WERI-Rb-1 (cell line): ENCODE measurements around the gene MESD.

Source experiments
- DNase-seq: peaks from one replicate; pipeline ENCODE4 v3.0.0-alpha.2; 2020
- H3K27ac ChIP-seq: fragments of 250-450 bp; sonication (Bioruptor Pico); 2 replicates; pipeline ENCODE4 v1.5.1; 2020; ENCODE audit warnings: mild to moderate bottlenecking, moderate library complexity
- H3K27me3 ChIP-seq: fragments of 250-450 bp; sonication (Bioruptor Pico); 2 replicates; pipeline ENCODE4 v1.5.1; 2021; ENCODE audit warnings: mild to moderate bottlenecking, low read depth, moderate library complexity; ENCODE audit not compliant: insufficient read depth, severe bottlenecking
- H3K36me3 ChIP-seq: fragments of 250-450 bp; sonication (Bioruptor Pico); 2 replicates; pipeline ENCODE4 v1.5.1; 2020; ENCODE audit warnings: mild to moderate bottlenecking, moderate library complexity
- H3K4me3 ChIP-seq: 2 replicates; pipeline ENCODE4 v1.5.1; 2011; ENCODE audit warnings: low read depth, mild to moderate bottlenecking, control low read depth, low read length
- H3K9me3 ChIP-seq: fragments of 250-450 bp; sonication (Bioruptor Pico); 2 replicates; pipeline ENCODE4 v1.5.1; 2021; ENCODE audit warnings: mild to moderate bottlenecking, moderate library complexity; ENCODE audit not compliant: severe bottlenecking
- CTCF ChIP-seq: IDR thresholded peaks from 2 replicates; pipeline ENCODE4 v1.5.1; 2011; ENCODE audit warnings: low read depth, mild to moderate bottlenecking, control low read depth, inconsistent platforms, low read length

The MESD gene

GRCh38 chr15:80970658-80971057 lies 19.0 kb downstream of the MESD start:
- no peak overlapping the region for H3K27ac ChIP-seq
- H3K4me3 ChIP-seq, result no peak overlapping the region
- TF ChIP-seq CTCF, result no peak
- no peak for DNase-seq
- H3K27me3 ChIP-seq, result no peaks in the 10 kb centered on the region
- H3K36me3 ChIP-seq, result peaks cover 12% of the 10 kb centered on the region
- no peaks in the 10 kb centered on the region for H3K9me3 ChIP-seq

- Histone ChIP-seq H3K27ac (no peak overlapping the region), H3K27me3 (no peaks in the 10 kb centered on the region), H3K36me3 (peaks cover 12% of the 10 kb centered on the region), H3K4me3 (no peak overlapping the region), H3K9me3 (no peaks in the 10 kb centered on the region)
- peak; percentile 70 for TF ChIP-seq CTCF
- peak; percentile 53 for DNase-seq
Measured at GRCh38 chr15:80970018-80970657, 19.5 kb downstream of the MESD start.

GRCh38 chr15:80969316-80969715 lies 20.3 kb downstream of the MESD start:
- H3K27ac ChIP-seq, result no peak overlapping the region
- no peak for TF ChIP-seq CTCF
- H3K36me3 ChIP-seq, result peaks cover 12% of the 10 kb centered on the region
- no peak overlapping the region for H3K4me3 ChIP-seq
- no peaks in the 10 kb centered on the region for H3K27me3 ChIP-seq
- DNase-seq, result no peak
- no peaks in the 10 kb centered on the region for H3K9me3 ChIP-seq

GRCh38 chr15:80967991-80968510 lies 21.6 kb downstream of the MESD start:
- no peak for DNase-seq
- Histone ChIP-seq H3K36me3 (peaks cover 12% of the 10 kb centered on the region), H3K27ac (no peak overlapping the region), H3K4me3 (no peak overlapping the region), H3K9me3 (no peaks in the 10 kb centered on the region), H3K27me3 (no peaks in the 10 kb centered on the region)
- TF ChIP-seq CTCF, result no peak

GRCh38 chr15:80967451-80967850 lies 22.2 kb downstream of the MESD start:
- H3K27me3 ChIP-seq, result no peaks in the 10 kb centered on the region
- H3K36me3 ChIP-seq, result peaks cover 12% of the 10 kb centered on the region
- H3K9me3 ChIP-seq, result no peaks in the 10 kb centered on the region
- no peak overlapping the region for H3K4me3 ChIP-seq
- DNase-seq, result no peak
- no peak overlapping the region for H3K27ac ChIP-seq
- TF ChIP-seq CTCF, result no peak
